GM18868 (cell line): Measurements from ENCODE around the gene CLMN.
"Not testable (repeated sequence)": the region's sequence is repeated elsewhere in the genome, so short reads cannot be mapped to it uniquely, and the experiment has no call there.

ENCODE experiments used
- ATAC-seq: cut with Tn5 transposase; IDR thresholded peaks from one replicate; pipeline ENCODE4 v1.9.1; 2021; ENCODE audit warnings: mild to moderate bottlenecking, moderate library complexity; ENCODE audit not compliant: unreplicated experiment

The CLMN gene

DNA sequence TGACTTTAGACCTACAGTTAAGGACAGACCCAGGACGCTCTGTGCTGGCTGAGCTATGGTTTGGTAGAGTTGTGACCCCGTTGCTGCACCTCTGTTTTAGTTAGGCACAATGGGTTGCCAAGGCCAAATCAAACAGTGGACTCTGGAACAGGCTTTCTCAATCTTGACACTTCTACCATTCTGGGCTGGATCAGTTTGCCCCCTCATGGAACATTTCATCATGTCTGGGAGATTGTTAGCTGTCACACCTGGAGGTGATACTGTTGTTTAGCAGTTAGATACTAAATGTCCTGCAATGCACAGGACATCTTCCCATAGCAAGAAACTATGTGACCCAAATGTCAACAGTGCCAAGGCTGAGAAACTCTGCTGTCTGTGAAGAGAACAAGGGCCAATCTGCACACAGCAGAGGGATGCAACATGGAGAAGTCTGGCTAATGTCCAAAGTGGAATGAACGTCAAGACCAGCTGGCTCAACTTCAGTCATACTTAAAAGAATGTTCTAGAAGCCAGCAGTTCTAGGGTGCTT is 96.8 kb downstream of the CLMN start:
- no peak for ATAC-seq

DNA sequence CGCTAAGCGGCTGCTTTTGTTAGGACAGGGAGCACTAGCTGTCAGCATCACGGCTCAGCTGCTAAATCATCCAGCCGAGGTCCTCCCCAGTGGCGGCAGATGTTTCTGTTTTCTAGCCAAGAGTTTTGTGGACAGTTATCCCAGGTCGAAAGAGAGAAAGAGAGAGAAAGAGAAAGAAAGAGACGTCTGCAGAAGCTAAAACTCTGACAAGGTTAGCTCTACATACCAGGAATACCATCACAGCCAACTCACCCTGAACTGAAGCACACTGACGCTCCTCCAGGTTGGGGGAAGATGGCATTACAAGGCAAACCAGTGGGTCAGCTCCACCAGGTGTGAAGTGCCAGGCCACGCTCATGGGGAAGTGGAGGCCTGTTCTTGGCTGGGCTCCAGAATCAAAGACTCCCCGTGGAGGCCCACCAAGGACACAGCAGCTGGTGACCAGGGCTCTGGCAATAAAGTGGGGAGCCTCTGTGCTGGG is 97.5 kb downstream of the CLMN start:
- ATAC-seq = no peak

DNA sequence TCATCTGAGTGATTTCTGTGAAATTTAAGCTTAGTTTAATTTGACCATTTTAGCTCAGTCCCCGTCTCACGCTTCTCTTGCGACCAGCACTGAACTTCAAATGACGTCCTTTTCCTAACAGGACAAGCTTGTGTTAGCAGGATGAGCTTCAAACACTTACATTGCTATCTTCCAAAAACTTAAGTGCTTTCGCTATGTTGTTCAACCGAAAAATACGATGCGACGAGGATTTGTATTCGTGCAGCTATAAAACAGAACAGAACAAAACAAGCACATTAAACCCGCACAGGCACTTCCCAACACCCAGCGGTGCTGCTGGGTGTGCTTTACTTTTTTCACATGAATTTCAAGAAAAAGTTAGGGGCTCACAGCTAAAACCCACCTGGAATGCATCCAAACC is 98.2 kb downstream of the CLMN start:
- no peak for ATAC-seq

DNA sequence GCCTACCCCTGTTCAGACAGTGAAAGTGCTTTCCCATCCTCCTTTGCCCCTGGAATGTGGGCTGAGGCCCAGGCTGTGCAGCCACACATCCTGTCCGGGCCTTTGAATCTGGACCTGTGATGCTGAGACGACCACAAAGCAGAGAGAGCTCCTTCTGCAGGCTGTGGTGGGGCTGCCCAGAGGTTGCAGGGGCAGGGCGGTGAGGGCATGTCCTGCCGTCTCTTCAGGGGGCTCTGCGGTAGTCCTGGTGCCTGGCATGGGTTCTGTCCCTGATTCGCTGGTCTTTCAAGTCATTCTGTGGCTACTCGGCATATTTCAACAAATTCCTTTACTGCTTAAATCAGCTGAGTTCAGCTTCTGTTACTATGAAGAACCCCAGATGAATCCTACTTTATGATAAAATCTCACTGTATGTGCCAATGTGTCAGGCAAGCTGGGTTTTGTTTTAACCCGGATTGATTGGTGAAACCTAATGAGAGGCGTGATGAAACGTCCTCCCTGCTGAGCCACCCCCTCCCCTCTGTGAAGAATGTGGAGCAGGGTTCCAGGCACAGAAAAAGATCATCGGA is 99.0 kb downstream of the CLMN start:
- ATAC-seq = no peak

DNA sequence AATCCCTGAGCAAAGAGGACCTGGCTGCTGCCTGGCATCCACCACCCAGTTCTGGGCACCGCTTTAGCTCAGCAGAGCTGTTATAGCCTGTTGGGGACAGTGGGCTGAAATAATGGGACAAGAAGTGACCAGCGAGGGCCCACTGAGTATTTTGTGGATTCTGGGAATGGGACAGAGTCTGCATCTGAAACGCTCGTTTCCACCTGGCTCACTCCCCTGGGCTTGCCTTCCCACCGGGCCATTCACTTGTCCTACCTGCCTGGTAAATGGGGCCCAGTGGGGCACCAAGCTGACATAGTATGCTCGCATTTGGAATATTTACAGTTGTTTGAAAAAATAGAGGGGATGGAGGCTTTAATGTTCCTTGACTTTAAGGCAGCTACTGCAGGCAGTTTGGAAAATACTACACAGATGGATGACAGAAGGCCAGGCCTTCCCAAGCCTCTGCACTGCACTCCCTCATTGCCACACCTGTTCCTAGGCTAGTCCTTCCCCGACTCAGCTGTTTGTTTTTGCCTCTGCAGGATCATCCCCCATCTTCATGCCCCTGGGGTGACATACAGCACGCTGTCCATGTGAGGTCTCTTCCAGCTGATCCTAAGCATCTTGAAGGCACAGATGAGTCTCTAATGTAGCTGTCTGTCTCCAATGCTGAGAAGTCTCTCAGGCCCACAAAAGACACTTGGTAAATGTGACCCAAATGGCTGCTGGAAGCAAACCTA is 101.1 kb downstream of the CLMN start:
- ATAC-seq = no peak

DNA sequence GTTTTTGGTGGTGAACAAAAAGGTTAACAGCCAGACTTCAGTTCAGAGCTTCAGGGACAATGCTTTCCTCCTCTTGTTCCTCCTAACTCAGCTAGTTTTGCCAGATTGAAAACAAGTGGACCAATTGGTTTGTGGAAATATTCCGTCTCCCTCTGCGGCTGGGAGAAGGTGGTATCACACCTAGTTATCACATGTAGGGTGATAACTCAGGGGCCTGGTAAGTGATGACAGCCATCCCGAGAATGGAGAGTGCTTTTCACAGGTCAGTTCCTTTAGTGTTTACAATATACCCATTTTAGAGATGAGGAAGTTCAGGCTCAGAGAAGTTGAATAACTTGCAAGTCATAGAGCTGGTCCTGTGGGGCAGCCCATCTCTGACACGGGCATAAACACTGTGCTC is 101.7 kb downstream of the CLMN start:
- no peak for ATAC-seq

DNA sequence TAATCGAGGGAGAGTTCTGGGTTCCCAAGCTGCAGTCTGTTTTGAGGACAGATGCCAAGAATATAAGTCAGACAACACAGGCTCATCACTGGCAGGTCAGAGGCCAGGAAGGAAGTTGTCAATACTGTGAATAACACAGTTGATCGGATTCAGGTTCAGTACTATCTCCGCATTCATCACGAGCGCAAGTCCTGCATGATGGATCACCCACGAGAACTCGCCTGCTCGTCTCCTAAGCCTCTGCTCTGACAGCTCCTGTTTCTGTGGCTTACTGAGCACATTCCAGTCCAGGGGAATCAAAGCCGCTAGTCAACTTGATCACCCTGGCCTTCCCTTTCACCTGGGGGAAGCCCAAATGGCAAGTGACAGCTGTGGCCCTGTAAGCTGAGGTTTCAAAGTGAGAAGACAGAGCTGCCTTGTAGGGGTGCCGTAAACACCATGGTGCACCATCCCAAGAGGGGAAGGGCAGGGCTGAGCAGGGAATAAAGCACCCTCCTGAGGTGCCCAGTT is 102.3 kb downstream of the CLMN start:
- no peak for ATAC-seq

DNA sequence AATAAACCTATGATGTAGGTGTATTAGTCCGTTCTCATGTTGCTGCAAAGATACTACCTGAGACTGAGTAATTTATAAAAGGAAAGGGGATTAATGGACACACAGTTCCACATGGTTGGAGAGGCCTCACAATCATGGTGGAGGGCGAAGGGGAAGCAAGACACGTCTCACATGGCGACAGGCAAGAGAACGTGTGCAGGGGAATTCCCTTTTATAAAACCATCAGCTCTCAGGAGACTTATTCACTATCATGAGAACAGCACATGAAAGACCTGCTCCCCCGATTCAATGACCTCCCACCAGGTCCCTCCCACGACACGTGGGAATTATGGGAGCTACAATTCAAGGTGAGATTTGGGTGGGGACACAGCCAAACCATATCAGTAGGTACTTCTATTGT is 103.7 kb downstream of the CLMN start:
- ATAC-seq = no peak

DNA sequence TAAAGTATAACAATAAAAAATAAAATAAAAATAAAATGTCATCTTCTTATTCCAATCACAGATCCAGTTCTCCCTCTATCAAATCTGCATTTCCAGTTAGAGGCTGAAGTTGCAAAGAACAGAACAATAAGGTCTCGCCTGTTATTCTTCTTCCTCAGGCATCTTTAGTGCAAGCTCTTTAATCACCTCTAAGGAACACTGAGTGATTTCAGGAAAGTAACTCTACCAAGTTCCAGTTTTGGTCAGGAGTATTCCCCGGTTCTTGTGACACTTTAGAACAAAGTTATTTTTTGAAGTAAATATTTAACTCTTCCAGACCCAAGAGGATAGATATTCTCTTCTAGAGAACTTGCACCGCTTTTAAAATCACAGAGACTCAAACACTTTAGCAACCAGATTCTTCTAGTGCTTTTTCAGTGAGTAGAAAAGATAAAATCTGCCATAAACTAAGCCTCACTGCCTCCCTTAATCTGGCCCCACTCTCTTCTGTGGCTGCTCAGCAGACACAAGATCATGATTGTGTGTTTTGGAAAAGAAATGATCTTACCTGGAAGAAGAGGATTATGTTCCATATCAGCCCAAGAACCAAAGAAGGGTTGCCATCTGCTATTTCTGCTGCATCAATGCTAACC is 104.5 kb downstream of the CLMN start:
- ATAC-seq = no peak

DNA sequence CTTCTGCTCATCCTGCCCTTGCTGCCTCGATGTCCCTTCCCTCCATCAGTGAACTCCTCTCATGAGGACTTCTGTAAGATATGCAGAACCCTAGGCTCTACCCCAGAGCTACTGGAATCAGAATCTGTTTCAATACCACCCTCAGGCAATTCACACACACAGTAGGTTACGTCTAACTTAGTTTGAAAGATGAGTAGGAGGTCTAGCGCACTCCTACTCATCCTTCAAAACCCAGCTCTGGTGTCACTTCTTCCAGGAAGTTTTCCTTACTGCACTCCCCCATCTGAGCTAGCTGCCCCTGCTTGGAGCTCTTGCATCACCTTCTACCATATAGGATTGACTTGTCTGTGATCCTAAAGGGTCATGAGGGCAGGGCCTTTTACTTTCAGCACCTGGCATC is 105.9 kb downstream of the CLMN start:
- no peak for ATAC-seq

DNA sequence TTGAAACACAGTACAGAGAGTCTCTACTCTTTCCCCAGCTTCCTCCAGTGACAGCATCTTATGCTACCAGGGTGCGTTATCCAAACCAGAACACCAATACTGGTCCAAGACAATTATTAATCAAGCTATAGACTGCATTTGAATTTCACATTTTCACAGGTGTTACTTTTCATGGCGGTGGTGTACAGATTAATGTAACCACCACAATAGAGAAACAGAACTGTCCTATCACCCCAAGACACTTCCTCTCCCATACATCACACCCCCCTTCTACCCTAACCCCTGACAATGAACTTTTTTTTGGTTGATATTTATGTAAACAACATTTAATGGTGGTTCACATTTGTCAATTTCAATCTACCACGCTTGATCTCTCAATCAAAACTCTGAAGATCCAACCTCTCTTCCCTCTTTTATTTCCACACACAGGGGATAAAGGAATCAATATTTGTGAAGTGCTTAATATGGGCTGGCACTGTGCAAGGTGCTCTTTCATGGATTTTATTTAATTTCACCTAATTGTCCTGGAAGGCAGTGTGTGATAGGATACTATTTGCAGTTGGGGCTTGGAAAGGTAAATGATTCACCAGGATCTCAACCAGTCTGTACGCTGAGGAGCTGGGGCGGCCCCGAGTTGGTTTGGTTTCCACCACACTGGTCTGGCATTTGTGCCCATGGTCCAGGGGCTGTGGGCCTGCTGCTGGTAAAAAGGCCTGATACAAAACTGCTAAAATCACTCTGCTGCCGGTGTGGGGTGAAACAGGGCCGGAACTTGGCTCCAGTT is 107.8 kb downstream of the CLMN start:
- no peak for ATAC-seq

DNA sequence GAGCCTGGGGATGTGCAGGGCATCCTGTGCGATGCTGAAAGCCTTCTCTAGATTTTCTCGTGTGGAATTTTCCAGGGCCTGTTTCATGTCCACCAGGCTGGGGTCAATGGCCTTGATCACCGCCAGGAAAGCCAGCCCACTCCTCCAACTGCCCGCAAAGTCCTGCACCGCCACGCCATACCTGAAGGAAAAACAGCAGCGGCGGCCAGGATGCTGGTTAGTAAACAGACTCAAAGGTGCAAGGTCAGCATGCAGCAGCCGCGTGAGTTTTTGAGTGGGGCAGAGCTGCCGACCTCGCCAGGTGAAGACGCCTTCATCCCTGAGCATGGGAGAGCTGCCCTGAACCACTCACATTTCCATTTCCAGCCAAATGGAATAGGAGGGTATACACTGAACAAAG is 109.0 kb downstream of the CLMN start:
- ATAC-seq = no peak

DNA sequence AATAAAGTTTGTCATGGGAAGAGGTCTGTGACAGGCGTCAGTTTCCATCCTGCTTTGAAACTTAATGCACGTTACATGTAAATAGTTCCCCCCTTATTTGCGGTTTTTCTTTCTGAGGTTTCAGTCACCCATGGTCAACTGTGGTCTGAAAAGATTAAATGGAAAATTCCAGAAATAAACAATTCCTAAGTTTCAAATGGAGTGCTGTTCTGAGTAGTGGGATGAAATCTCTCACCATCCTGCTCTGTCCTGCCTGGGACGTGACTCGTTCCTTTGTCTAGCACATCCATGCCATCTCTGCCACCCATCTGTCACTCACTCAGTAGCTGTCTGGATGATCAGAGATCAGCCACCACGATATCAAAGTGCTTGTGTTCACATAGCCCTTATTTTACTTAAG is 111.1 kb downstream of the CLMN start:
- no peak for ATAC-seq

DNA sequence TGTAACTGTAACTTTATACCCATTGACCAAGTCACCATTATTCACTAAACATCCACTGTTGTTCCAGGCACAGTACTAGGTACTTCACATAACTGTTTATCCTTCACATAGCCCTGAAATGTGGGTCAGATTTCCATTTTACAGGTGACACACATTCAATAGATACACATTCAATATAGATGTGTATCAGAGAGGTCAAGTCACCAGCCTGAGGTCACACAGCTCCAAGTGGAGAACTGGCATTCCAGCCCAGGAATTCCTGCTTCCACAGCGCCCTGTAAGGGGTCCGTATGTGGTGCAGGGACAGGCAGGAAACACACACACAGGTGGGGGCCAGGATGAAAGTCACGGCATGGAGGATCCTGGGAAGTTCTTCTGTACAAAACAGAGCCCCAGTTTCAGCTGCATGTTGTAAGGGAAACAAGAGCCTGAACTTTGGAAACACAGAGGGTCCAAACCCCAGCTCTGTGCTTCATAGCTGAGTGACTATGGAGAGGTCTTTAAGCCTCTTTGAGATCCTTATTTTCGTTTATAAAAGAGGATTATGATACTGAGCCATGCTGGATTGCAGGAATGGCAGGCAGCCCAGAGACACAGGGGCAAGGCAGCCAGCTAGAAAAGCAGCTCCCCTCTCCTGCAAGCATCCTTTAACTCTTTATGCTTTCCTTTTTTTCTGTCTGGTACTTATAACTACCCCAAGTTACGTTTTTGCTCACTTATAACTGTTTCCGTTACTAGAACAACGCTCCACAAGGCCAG is 112.1 kb downstream of the CLMN start:
- ATAC-seq = no peak

DNA sequence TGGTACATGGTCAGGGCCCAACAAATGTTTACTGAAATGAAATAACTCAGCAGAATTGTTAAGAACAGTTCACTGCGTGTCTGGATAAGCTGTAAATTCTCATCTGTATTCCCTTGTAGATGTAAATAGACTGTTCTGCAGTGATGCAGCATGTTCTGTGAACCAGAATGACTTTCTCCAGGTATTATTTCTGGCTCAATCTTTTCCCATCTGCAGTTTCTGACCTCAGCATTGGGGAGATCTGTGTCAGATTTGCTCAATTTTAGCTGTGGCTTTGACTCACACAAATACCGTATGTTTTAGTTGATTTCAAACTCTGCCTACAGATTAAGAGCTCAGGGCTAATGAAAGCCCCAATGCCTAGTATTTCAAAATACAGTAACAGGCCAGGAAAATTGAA is 113.2 kb downstream of the CLMN start:
- no peak for ATAC-seq

DNA sequence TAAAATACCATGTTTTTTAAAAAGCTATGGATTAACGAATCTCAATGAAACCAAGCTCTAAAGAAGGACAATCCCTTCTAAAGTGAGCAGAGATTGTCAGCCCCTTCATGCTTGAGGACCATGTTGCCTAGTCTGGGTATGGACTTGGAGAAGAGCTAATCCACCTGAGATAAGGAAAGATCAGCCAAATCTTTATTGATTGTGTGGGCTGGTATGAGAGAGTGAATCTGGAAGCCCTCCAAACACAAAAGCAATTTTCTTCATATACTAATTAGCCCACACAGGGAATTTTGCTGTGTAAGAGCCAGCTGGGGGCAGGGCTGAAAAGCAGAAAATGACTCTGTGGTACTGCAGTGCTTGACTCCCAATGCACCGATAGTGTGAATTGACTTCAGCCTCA is 115.0 kb downstream of the CLMN start:
- ATAC-seq = no peak

DNA sequence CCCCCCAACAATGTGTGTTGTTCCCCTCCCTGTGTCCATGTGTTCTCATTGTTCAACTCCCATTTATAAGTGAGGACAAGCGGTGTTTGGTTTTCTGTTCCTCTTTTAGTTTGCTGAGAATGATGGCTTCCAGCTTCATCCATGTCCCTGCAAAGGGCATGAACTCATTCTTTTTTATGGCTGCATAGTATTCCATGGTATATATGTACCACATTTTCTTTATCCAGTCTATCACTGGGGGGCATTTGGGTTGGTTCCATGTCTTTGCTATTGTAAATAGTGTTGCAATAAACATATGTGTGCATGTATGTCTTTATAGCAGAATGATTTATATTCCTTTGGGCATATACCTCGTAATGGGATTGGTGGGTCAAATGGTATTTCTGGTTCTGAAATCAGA is 118.0 kb downstream of the CLMN start:
- not testable (repeated sequence) for ATAC-seq

DNA sequence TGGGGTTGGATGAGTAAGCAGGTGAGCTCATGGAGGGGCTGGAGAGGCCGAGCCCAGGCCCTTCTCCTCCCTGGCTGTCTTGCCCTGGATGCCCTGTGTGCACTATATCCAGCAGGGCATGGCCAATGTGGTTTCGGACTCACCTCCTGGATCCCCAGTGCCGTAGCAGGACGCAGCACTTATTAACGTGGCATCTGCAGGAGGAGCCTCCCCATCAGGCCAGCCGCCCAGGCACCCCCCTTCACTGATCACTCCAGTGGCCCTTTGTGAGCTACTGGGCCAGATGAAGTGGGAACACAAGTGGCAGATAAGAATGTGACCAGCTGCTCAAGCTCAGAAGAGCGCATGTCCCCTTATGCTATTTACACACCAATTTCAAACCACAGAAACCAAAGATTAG is 119.3 kb downstream of the CLMN start:
- no peak for ATAC-seq

DNA sequence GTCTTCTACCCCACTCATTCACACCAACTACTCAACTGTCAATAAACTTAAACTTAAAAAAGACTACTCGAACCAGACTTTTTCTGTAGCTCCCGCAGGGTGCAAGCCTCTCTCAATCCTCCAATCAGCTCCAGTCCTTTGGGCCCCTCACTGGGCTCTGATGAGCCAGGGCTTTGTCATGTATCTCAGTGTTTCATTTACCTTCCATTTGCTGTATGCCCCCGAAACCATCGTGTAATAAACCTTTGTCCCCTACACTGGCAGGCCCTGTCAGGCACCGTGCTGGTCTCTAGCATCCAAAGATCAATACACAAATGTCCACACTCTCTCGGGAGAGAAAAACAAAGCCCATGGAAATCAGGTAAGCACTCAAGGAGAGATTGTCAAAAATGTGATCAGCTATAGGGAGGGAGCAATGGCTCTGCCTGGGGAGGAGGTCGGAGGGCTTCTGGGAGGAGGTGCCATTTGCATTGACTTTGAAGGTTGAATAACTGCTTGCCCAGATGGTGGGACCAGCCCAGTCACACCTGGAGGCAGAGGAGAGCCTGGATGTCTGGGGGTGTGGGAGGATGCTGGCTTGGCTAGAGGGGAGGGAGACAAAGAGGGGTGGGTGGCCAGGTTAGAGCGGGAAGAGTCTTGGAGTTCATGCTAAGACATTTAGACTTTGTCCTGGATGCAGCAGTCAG is 120.3 kb downstream of the CLMN start:
- no peak for ATAC-seq

DNA sequence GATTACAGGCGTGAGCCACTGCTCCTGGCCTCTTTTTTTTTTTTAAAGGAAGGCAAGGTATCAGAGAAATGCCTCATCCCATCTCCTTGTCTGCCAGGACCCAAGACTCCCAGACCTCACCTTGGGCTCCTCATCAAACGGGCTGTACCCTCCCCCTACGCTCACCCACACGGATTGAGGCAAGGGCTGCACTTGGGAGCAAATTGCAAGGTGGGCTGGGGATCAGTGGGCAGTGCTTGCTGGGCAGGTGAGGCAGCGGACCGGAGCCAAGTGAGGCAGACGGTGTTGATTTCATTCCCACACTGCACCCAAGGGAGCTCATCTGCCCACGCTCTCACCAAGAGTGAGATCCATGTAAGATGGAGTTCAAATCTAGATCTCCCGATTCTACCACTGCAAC is 121.4 kb downstream of the CLMN start:
- no peak for ATAC-seq
